HepG2 (cell line): ENCODE measurements around the gene DTHD1. TPM values are rescaled to one million over a fixed set of nuclear protein-coding genes. Genes with fewer than 3 reads are reported as not detected.

Experiments used
- ATAC-seq: fragments of 200-7000 bp; cut with Tn5 transposase; 3 replicates; pipeline ENCODE4 v1.9.1; 2020; ENCODE audit warnings: mild to moderate bottlenecking, moderate library complexity
- BruUV-seq: library from RNA; stranded (reverse); fragments of 400-500 nt; replicated peaks from 2 replicates; lab custom pipeline; 2021; lab: Mats Ljungman, UMichigan
- CTCF ChIA-PET: fragments of 300-600 bp; formaldehyde crosslinking; extraction: SDS; loops from one replicate; lab custom pipeline; 2021; ENCODE audit warnings: low total read pairs, inconsistent platforms, low intra/inter-chr PET ratio; lab: Yijun Ruan, JAX
- POLR2A ChIA-PET: fragments of 350-600 bp; sonication (Branson Sonifier 250); formaldehyde crosslinking; loops from one replicate; lab custom pipeline; 2020; ENCODE audit warnings: antibody characterized with exemption, inconsistent platforms; lab: Yijun Ruan, JAX
- DNase-seq: peaks from one replicate; pipeline ENCODE4 v3.0.0-alpha.2; 2015; ENCODE audit warnings: low spot score
- FAIRE-seq: peaks from 3 replicates; lab custom pipeline; 2011; peaks lifted over from hg19 to GRCh38; lab: Jason Lieb, UNC
- H2AFZ ChIP-seq: one replicate; pipeline ENCODE4 v1.6.1; 2011; ENCODE audit warnings: low read length, inconsistent platforms
- H3K27ac ChIP-seq: fragments of 300-600 bp; 3 replicates; pipeline ENCODE4 v1.8.0; 2011; ENCODE audit warnings: mixed run types, mild to moderate bottlenecking, mixed read lengths, low read length, inconsistent platforms; ENCODE audit not compliant: insufficient read depth; ENCODE audit errors: extremely low read length
- H3K27me3 ChIP-seq, 2 experiments: fragments of 200-600 bp in 1 of 2; 2 replicates in 1 of 2; 3 replicates in 1 of 2; pipeline versions ENCODE4 v1.6.0 to v1.8.0; 2011; ENCODE audit warnings: low read length in 2 of 2, mild to moderate bottlenecking in 2 of 2, moderate library complexity in 2 of 2, inconsistent platforms in 1 of 2; ENCODE audit not compliant: insufficient read depth in 2 of 2, control insufficient read depth in 1 of 2
- H3K36me3 ChIP-seq, 2 experiments: fragments of 200-600 bp in 1 of 2; replicated peaks in 1 of 2; 2 replicates in 1 of 2; 3 replicates in 1 of 2; pipeline versions ENCODE4 v1.5.1 to v1.8.0; 2011; ENCODE audit warnings: low read length in 2 of 2, inconsistent platforms in 1 of 2; ENCODE audit not compliant: insufficient read depth in 2 of 2, control insufficient read depth in 1 of 2
- H3K4me1 ChIP-seq: 2 replicates; pipeline ENCODE4 v1.5.1; 2012; ENCODE audit warnings: low read length, inconsistent platforms; ENCODE audit not compliant: insufficient read depth
- H3K4me2 ChIP-seq: 2 replicates; pipeline ENCODE4 v1.6.0; 2011; ENCODE audit warnings: low read depth, low read length, inconsistent platforms
- H3K4me3 ChIP-seq, 3 experiments: fragments of 200-600 bp in 1 of 3; sonication (generic), shearing (Covaris generic) in 1 of 3; replicated peaks in 1 of 3; 2 replicates each; pipeline ENCODE4 v1.5.1; 2011 to 2016; ENCODE audit warnings: low read length in 3 of 3, inconsistent platforms in 2 of 3, low read depth in 2 of 3, mild to moderate bottlenecking in 2 of 3, control low read depth in 1 of 3, mixed read lengths in 1 of 3; ENCODE audit not compliant: insufficient read depth in 1 of 3
- H3K79me2 ChIP-seq: one replicate; pipeline ENCODE4 v1.6.1; 2011; ENCODE audit warnings: low read length, inconsistent platforms; ENCODE audit not compliant: insufficient read depth
- H3K9ac ChIP-seq: 2 replicates; pipeline ENCODE4 v1.6.0; 2011; ENCODE audit warnings: mild to moderate bottlenecking, low read depth, low read length, inconsistent platforms; ENCODE audit not compliant: insufficient read depth
- H3K9me3 ChIP-seq: 2 replicates; pipeline ENCODE4 v1.5.1; 2012; ENCODE audit warnings: mild to moderate bottlenecking, low read length
- H4K20me1 ChIP-seq: 2 replicates; pipeline ENCODE4 v1.6.0; 2011; ENCODE audit warnings: inconsistent platforms, mild to moderate bottlenecking, low read length, moderate library complexity; ENCODE audit not compliant: insufficient read depth
- HES4 ChIP-seq: sonication (generic); formaldehyde crosslinking; IDR thresholded peaks from 2 replicates; pipeline ENCODE4 v1.9.0; 2021; ENCODE audit warnings: mild to moderate bottlenecking, missing genetic modification reagents, borderline replicate concordance
- HNRNPUL1 ChIP-seq: fragments of 200-400 bp; formaldehyde crosslinking; IDR thresholded peaks from 2 replicates; pipeline ENCODE4 v1.6.1; 2017; ENCODE audit warnings: low read depth, mild to moderate bottlenecking, low read length, moderate library complexity
- MBD4 ChIP-seq: IDR thresholded peaks from 2 replicates; pipeline ENCODE4 v1.6.1; 2012; ENCODE audit warnings: low read length, inconsistent platforms, borderline replicate concordance
- MTA3 ChIP-seq: sonication (generic); formaldehyde crosslinking; IDR thresholded peaks from 2 replicates; pipeline ENCODE4 v1.4.0; 2020; ENCODE audit warnings: missing genetic modification reagents
- STAG1 ChIP-seq: sonication (generic); formaldehyde crosslinking; IDR thresholded peaks from 2 replicates; pipeline ENCODE4 v1.4.0; 2020; ENCODE audit warnings: missing genetic modification reagents
- TBP ChIP-seq: sonication (generic); formaldehyde crosslinking; IDR thresholded peaks from 2 replicates; pipeline ENCODE4 v1.5.0; 2020; ENCODE audit warnings: missing genetic modification reagents
- WIZ ChIP-seq: sonication (generic); formaldehyde crosslinking; IDR thresholded peaks from 2 replicates; pipeline ENCODE4 v1.5.1; 2020; ENCODE audit warnings: mild to moderate bottlenecking, missing genetic modification reagents
- ZBTB8A ChIP-seq: sonication (generic); formaldehyde crosslinking; IDR thresholded peaks from 2 replicates; pipeline ENCODE4 v1.4.0; 2020; ENCODE audit warnings: mild to moderate bottlenecking, low read depth, missing genetic modification reagents, borderline replicate concordance
- ZKSCAN1 ChIP-seq: fragments of 150-350 bp; IDR thresholded peaks from 2 replicates; pipeline ENCODE4 v1.6.1; 2014; ENCODE audit warnings: low read length
- ZNF639 ChIP-seq: conservative IDR thresholded peaks from 2 replicates; pipeline ENCODE4 v1.6.1; 2018; ENCODE audit warnings: missing genetic modification reagents
- ZNF713 ChIP-seq: sonication (generic); formaldehyde crosslinking; IDR thresholded peaks from 2 replicates; pipeline ENCODE4 v1.4.0; 2020; ENCODE audit warnings: mild to moderate bottlenecking, missing genetic modification reagents
- ZNF768 ChIP-seq: sonication (generic); formaldehyde crosslinking; IDR thresholded peaks from 2 replicates; pipeline ENCODE4 v1.4.0; 2020; ENCODE audit warnings: missing genetic modification reagents
- WGBS: methylation state at CpG from one replicate; pipeline ENCODE4 v1.1.6; 2017; ENCODE audit warnings: low lambda C conversion rate; 5-methylcytosine and 5-hydroxymethylcytosine counted together
- in situ Hi-C: cut with HindIII; loops from 2 replicates; pipeline ENCODE4 v1.10.0; 2017; ENCODE audit warnings: low pct_unique_long_range_greater_than_20kb; ENCODE audit not compliant: extremely low pct_ligation_motif_present
- intact Hi-C: fragments of 100-400 bp; cut with micrococcal nuclease; formaldehyde crosslinking; loops from one replicate; pipeline ENCODE4 v1.10.0; 2022; ENCODE audit not compliant: unreplicated experiment
- polyA plus RNA-seq, 8 experiments: library from polyadenylated mRNA; depleted of rRNA in 3 of 8; stranded (reverse) in 7 of 8; unstranded in 1 of 8; fragments of >200 nt; fragmentation: Illumina TruSeq in 4 of 8; extraction: Trizol in 4 of 8; gene quantifications; 2 replicates each; pipeline versions ENCODE4 v1.2.1 to v1.2.3, GENCODE V29; 2011 to 2016; ENCODE audit warnings: low read depth in 4 of 8, missing spikeins in 1 of 8, mixed read lengths in 1 of 8; ENCODE audit not compliant: insufficient read depth in 1 of 8
- total RNA-seq, 5 experiments: library from RNA; depleted of rRNA; stranded (reverse); fragments of >200 nt; fragmentation: Illumina TruSeq; extraction: Trizol; gene quantifications; 2 replicates each; pipeline ENCODE4 v1.2.3, GENCODE V29; 2016; ENCODE audit warnings: low read depth in 1 of 5
- TF ChIP-seq, protein P1 (sequence below): sonication (generic); formaldehyde crosslinking; conservative IDR thresholded peaks from 2 replicates; pipeline ENCODE4 v1.4.0; 2020; ENCODE audit warnings: mild to moderate bottlenecking, missing genetic modification reagents, moderate library complexity
- TF ChIP-seq, protein P2 (sequence below): sonication (generic); formaldehyde crosslinking; IDR thresholded peaks from 2 replicates; pipeline ENCODE4 v1.5.1; 2020; ENCODE audit warnings: mild to moderate bottlenecking, moderate library complexity, missing genetic modification reagents

Gene DTHD1
- total and polyA plus RNA-seq, 2 of the 13 experiments (the other 11 are each of a cell fraction or from before 2014, with no cell fraction given): not detected

DNA sequence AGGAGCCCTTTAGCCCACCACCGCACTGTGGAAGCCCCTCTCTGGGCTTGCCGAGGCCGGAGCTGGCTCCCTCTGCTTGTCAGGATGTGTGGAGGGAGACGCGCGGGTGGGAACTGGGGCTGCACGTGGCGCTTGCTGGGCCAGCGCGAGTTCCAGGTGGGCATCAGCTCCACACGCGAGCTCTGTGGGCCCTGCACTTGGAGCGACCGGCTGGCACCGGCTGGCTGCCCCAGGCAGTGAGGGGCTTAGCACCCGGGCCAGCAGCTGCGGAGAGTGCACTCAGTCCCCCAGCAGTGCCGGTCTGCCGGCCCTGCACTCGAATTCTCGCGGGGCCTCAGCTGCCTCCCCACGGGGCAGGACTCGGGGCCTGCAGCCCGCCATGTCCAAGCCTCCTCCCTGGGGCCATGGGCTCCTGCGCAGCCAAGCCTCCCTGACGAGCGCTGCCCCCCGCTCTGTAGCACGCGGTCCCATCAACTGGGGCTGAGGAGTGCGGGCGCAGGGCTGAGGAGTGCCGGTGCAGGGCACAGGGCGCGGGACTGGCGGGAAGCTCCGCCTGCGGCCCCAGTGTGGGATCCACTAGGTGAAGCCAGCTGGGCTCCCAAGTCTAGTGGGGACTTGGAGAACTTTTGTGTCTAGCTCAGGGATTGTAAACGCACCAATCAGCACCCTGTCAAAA, 93.6 kb downstream of the DTHD1 start:
- Histone ChIP-seq H3K27ac (no peak overlapping the region), H2AFZ (no peak overlapping the region), H3K4me1 (no peaks in the 10 kb centered on the region), H3K27me3 (no peaks in the 10 kb centered on the region), H3K4me3 (no peak overlapping the region), H4K20me1 (no peaks in the 10 kb centered on the region), H3K9ac (no peak overlapping the region), H3K36me3 (no peaks in the 10 kb centered on the region), H3K4me2 (no peak overlapping the region), H3K9me3 (peaks cover 30% of the 10 kb centered on the region), H3K79me2 (no peaks in the 10 kb centered on the region)
- in situ Hi-C loops (no loop called here), intact Hi-C loops (no loop called here)
- TF ChIP-seq HNRNPUL1 (no peak), STAG1 (CRISPR knock-in tag) (no peak), WIZ (no peak), TBP (CRISPR knock-in tag) (no peak), ZNF639 (CRISPR knock-in tag) (no peak), HES4 (CRISPR knock-in tag) (no peak), ZBTB8A (CRISPR knock-in tag) (no peak), MBD4 (no peak), ZNF768 (CRISPR knock-in tag) (no peak), MTA3 (CRISPR knock-in tag) (no peak), ZNF713 (no peak), ZKSCAN1 (no peak)
- TF ChIP-seq, protein P1, sequence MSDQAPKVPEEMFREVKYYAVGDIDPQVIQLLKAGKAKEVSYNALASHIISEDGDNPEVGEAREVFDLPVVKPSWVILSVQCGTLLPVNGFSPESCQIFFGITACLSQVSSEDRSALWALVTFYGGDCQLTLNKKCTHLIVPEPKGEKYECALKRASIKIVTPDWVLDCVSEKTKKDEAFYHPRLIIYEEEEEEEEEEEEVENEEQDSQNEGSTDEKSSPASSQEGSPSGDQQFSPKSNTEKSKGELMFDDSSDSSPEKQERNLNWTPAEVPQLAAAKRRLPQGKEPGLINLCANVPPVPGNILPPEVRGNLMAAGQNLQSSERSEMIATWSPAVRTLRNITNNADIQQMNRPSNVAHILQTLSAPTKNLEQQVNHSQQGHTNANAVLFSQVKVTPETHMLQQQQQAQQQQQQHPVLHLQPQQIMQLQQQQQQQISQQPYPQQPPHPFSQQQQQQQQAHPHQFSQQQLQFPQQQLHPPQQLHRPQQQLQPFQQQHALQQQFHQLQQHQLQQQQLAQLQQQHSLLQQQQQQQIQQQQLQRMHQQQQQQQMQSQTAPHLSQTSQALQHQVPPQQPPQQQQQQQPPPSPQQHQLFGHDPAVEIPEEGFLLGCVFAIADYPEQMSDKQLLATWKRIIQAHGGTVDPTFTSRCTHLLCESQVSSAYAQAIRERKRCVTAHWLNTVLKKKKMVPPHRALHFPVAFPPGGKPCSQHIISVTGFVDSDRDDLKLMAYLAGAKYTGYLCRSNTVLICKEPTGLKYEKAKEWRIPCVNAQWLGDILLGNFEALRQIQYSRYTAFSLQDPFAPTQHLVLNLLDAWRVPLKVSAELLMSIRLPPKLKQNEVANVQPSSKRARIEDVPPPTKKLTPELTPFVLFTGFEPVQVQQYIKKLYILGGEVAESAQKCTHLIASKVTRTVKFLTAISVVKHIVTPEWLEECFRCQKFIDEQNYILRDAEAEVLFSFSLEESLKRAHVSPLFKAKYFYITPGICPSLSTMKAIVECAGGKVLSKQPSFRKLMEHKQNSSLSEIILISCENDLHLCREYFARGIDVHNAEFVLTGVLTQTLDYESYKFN (CRISPR knock-in tag): no peak
- TF ChIP-seq, protein P2, sequence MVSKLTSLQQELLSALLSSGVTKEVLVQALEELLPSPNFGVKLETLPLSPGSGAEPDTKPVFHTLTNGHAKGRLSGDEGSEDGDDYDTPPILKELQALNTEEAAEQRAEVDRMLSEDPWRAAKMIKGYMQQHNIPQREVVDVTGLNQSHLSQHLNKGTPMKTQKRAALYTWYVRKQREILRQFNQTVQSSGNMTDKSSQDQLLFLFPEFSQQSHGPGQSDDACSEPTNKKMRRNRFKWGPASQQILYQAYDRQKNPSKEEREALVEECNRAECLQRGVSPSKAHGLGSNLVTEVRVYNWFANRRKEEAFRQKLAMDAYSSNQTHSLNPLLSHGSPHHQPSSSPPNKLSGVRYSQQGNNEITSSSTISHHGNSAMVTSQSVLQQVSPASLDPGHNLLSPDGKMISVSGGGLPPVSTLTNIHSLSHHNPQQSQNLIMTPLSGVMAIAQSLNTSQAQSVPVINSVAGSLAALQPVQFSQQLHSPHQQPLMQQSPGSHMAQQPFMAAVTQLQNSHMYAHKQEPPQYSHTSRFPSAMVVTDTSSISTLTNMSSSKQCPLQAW (CRISPR knock-in tag): no peak
- no TSS peak for BruUV-seq
- FAIRE-seq: no peak
- WGBS: 0% methylated on average over 1 of the region's 40 CpGs
- CTCF ChIA-PET: no interaction called here
- ATAC-seq: no peak
- DNase-seq: no peak
- POLR2A ChIA-PET: no interaction called here
